Tibial artery (tissue), 4 donors: Measurements from ENCODE around the gene CYP3A4.
"Not testable (repeated sequence)": the region's sequence is repeated elsewhere in the genome, so short reads cannot be mapped to it uniquely, and the experiment has no call there.

Experiments
- DNase-seq, 2 donors: peaks; one replicate each; pipeline ENCODE4 v3.0.0-alpha.2; 2019
- H3K27ac ChIP-seq, 2 donors: fragments of 200-600 bp; sonication (generic) in 1 of 2; 1 replicate in 1 of 2; 2 replicates in 1 of 2; pipeline ENCODE4 v1.5.1; 2018 to 2019; ENCODE audit warnings: mild to moderate bottlenecking in 1 of 2
- H3K27me3 ChIP-seq, 2 donors: fragments of 200-600 bp; sonication (generic) in 1 of 2; one replicate each; pipeline versions ENCODE4 v1.5.1 to v1.6.0; 2016 to 2019
- H3K36me3 ChIP-seq, 3 donors: fragments of 200-600 bp; sonication (generic) in 2 of 3; one replicate each; pipeline ENCODE4 v1.5.1; 2016 to 2019; ENCODE audit warnings: mild to moderate bottlenecking in 2 of 3
- H3K4me1 ChIP-seq, 4 donors: fragments of 200-600 bp; sonication (generic) in 2 of 4; 1 replicate in 3 of 4; 2 replicates in 1 of 4; pipeline ENCODE4 v1.5.1; 2016 to 2019
- H3K4me3 ChIP-seq, 2 donors: fragments of 200-600 bp; sonication (generic) in 1 of 2; 1 replicate in 1 of 2; 2 replicates in 1 of 2; pipeline ENCODE4 v1.5.1; 2018 to 2019; ENCODE audit warnings: mild to moderate bottlenecking in 2 of 2
- H3K9me3 ChIP-seq, 3 donors: fragments of 200-600 bp; sonication (generic) in 1 of 3; one replicate each; pipeline ENCODE4 v1.5.1; 2016 to 2019
- intact Hi-C: fragments of 100-400 bp; cut with DNase I; formaldehyde crosslinking; loops from one replicate; pipeline ENCODE4 v1.15.0; 2023; ENCODE audit warnings: low total_unique reads
- TF ChIP-seq, protein P1 (sequence below), 2 experiments: fragments of 200-600 bp in 1 of 2; fragments of 450-650 bp in 1 of 2; IDR thresholded peaks; one replicate each; pipeline ENCODE4 v1.5.1; 2017 to 2019; ENCODE audit warnings: antibody characterized with exemption in 2 of 2, mild to moderate bottlenecking in 1 of 2, moderate library complexity in 1 of 2

The CYP3A4 gene

DNA sequence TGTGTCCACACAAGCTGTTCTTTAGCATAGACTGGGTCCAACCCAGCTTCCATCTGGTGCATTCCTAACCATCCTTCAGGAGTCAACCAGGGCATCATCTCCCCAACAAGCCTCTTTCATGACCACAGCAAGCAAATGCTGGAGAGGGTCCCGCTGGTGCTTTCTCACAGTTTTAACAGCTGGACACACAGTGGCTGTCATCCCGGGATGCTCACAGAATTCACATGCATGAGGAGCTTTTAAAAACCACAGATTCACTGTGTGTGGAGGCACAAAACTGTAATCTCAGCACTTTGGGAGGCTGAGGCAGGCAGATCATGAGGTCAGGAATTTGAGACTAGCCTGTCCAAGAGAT, 42.6 kb downstream of the CYP3A4 start:
- no peak for DNase-seq
- Histone ChIP-seq H3K27ac (no peak overlapping the region), H3K36me3 (peaks cover 0 to 3% (median 0%) of the 10 kb centered on the region in 3 donors), H3K9me3 (peaks cover 0 to 14% (median 0%) of the 10 kb centered on the region in 3 donors), H3K27me3 (no peaks in the 10 kb centered on the region), H3K4me1 (no peaks in the 10 kb centered on the region), H3K4me3 (no peak overlapping the region)
- TF ChIP-seq, protein P1, sequence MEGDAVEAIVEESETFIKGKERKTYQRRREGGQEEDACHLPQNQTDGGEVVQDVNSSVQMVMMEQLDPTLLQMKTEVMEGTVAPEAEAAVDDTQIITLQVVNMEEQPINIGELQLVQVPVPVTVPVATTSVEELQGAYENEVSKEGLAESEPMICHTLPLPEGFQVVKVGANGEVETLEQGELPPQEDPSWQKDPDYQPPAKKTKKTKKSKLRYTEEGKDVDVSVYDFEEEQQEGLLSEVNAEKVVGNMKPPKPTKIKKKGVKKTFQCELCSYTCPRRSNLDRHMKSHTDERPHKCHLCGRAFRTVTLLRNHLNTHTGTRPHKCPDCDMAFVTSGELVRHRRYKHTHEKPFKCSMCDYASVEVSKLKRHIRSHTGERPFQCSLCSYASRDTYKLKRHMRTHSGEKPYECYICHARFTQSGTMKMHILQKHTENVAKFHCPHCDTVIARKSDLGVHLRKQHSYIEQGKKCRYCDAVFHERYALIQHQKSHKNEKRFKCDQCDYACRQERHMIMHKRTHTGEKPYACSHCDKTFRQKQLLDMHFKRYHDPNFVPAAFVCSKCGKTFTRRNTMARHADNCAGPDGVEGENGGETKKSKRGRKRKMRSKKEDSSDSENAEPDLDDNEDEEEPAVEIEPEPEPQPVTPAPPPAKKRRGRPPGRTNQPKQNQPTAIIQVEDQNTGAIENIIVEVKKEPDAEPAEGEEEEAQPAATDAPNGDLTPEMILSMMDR (IDR thresholded peaks at IDR 0.05): no peak
- intact Hi-C loops: no loop called here

DNA sequence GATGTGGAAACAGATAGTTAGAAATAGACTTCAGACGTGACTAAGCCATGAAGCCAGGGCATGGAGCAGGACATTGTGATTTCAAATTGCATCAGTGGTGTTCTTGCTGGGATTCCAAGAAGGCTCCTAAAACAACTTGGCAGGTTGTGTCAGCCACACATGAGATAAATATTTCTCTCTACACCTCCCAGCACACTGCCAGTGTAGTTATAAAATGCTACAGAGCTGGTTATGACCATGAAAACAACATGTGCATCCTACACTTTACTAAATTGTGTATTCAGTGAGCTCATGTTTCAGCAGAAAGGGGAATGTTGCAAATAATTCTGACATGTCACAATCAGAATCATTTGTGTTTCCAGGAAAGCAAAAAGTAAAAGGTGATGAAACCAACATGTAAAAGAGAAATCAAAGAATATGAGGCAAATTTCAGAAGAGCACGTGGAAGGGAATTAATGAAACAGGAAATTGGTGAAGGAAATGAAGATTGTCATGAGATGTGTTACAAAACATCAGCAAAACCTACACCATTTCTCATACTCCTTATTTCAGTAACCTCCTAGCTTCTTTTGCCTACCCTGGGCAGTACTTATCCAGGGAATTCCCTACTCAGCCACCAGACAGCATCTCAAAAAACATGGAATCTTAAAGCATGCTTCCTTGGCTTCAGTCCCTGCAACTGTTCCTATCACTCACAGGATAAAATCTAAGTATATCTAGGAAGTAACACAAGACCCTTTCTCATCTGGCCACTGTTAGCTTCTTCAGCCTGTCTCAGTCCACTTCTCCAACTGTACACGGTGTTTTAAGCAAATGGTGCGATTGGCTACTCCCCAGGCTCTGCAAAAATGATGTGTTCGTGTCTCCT, 43.2 kb downstream of the CYP3A4 start:
- Histone ChIP-seq H3K9me3 (peaks cover 0 to 14% (median 0%) of the 10 kb centered on the region in 3 donors), H3K27ac (no peak overlapping the region), H3K4me3 (no peak overlapping the region), H3K27me3 (no peaks in the 10 kb centered on the region), H3K36me3 (peaks cover 0 to 3% (median 0%) of the 10 kb centered on the region in 3 donors), H3K4me1 (no peaks in the 10 kb centered on the region)
- no peak for DNase-seq
- TF ChIP-seq, protein P1 (IDR thresholded peaks at IDR 0.05): no peak
- intact Hi-C loops: no loop called here

- Histone ChIP-seq H3K27me3 (no peaks in the 10 kb centered on the region), H3K27ac (no peak overlapping the region), H3K36me3 (peaks cover 0 to 3% (median 0%) of the 10 kb centered on the region in 3 donors), H3K4me1 (no peaks in the 10 kb centered on the region), H3K9me3 (peaks cover 0 to 8% (median 0%) of the 10 kb centered on the region in 3 donors), H3K4me3 (no peak overlapping the region)
- DNase-seq: no peak
- intact Hi-C loops: no loop called here
- TF ChIP-seq, protein P1 (IDR thresholded peaks at IDR 0.05): no peak
These were observed 44.0 kb downstream of the CYP3A4 start for GRCh38 chr7:99739699-99740572.

DNA sequence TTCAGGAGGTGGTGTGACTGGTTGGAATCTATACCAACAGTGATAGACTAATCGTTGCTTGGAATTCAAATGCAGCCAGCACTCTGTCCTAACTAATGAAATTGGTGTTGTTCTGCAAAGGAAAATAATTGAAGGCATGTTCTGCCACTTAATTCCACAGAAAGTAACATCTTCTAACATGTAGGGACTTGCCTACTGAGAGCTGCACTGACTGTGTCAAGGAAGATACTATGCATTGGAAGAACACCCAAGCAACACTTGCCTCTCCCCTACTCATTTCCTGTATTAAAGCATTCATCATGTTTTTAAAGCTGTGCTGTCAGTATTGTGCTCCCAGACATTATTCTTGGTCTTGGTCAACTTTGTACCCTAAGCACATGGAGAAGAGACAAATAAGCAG, 46.3 kb downstream of the CYP3A4 start:
- Histone ChIP-seq H3K36me3 (peaks cover 0 to 3% (median 0%) of the 10 kb centered on the region in 3 donors), H3K9me3 (no peaks in the 10 kb centered on the region), H3K27me3 (no peaks in the 10 kb centered on the region), H3K27ac (no peak overlapping the region), H3K4me3 (no peak overlapping the region), H3K4me1 (no peaks in the 10 kb centered on the region)
- intact Hi-C loops: no loop called here
- no peak for DNase-seq
- TF ChIP-seq, protein P1 (IDR thresholded peaks at IDR 0.05): no peak

GRCh38 chr7:99736667-99737066, 47.3 kb downstream of the CYP3A4 start:
- H3K27ac ChIP-seq, H3K36me3 ChIP-seq, H3K4me3 ChIP-seq, H3K9me3 ChIP-seq, H3K27me3 ChIP-seq, H3K4me1 ChIP-seq, intact Hi-C loops, DNase-seq: not testable (repeated sequence)

- Histone ChIP-seq H3K4me1 (no peaks in the 10 kb centered on the region), H3K9me3 (no peaks in the 10 kb centered on the region), H3K27ac (no peak within 1 kb of the TSS), H3K27me3 (no peaks in the 10 kb centered on the region), H3K36me3 (peaks cover 0 to 3% (median 0%) of the 10 kb centered on the region in 3 donors), H3K4me3 (no peak within 1 kb of the TSS)
- intact Hi-C loops: no loop called here
- DNase-seq: no peak
- TF ChIP-seq, protein P1 (IDR thresholded peaks at IDR 0.05): no peak
These were observed 49.0 kb downstream of the CYP3A4 start, which contains the start of gene CYP3A7 for GRCh38 chr7:99734987-99735386. Gene CYP3A7 (minus strand): TSS chr7:99735196. CDS start chr7:99735093, 103 bp downstream.
